H9 (cell line): ENCODE measurements around the gene SEMA4D. TPM values are rescaled to one million over a fixed set of nuclear protein-coding genes. Genes with fewer than 3 reads are reported as not detected.

Source experiments
- DNase-seq: peaks from one replicate; pipeline ENCODE4 v3.0.0-alpha.2; 2017
- H2AFZ ChIP-seq: one replicate; pipeline ENCODE4 v1.6.1; 2013; ENCODE audit warnings: mild to moderate bottlenecking, low read length, control low read depth, moderate library complexity
- H2AK5ac ChIP-seq: 2 replicates; pipeline ENCODE4 v1.6.1; 2013; ENCODE audit warnings: low read length, control low read depth, mixed read lengths; ENCODE audit not compliant: insufficient read length
- H2BK120ac ChIP-seq: one replicate; pipeline ENCODE4 v1.6.1; 2013; ENCODE audit warnings: low read depth, mild to moderate bottlenecking, low read length, control low read depth, inconsistent platforms; ENCODE audit not compliant: poor library complexity, severe bottlenecking
- H2BK12ac ChIP-seq: 2 replicates; pipeline ENCODE4 v1.6.1; 2013; ENCODE audit warnings: low read length, control low read depth, mixed read lengths, low read depth; ENCODE audit not compliant: insufficient read length
- H2BK15ac ChIP-seq: 2 replicates; pipeline ENCODE4 v1.6.1; 2013; ENCODE audit warnings: low read depth, low read length, control low read depth
- H2BK20ac ChIP-seq: one replicate; pipeline ENCODE4 v1.6.1; 2013; ENCODE audit warnings: low read depth, mild to moderate bottlenecking, low read length, control low read depth, inconsistent platforms; ENCODE audit not compliant: poor library complexity, severe bottlenecking
- H2BK5ac ChIP-seq: 2 replicates; pipeline ENCODE4 v1.6.1; 2013; ENCODE audit warnings: low read length, control low read depth, mixed read lengths; ENCODE audit not compliant: insufficient read length
- H3K14ac ChIP-seq: 2 replicates; pipeline ENCODE4 v1.6.1; 2013; ENCODE audit warnings: low read length, control low read depth; ENCODE audit not compliant: insufficient read depth
- H3K18ac ChIP-seq: 2 replicates; pipeline ENCODE4 v1.6.1; 2013; ENCODE audit warnings: low read depth, mild to moderate bottlenecking, mixed read lengths, low read length, control low read depth; ENCODE audit not compliant: insufficient read length
- H3K23ac ChIP-seq: 2 replicates; pipeline ENCODE4 v1.6.1; 2013; ENCODE audit warnings: low read length, control low read depth, mixed read lengths, low read depth; ENCODE audit not compliant: insufficient read length
- H3K23me2 ChIP-seq: 2 replicates; pipeline ENCODE4 v1.6.1; 2013; ENCODE audit warnings: low read depth, mild to moderate bottlenecking, mixed read lengths, low read length, control low read depth; ENCODE audit not compliant: insufficient read length, poor library complexity, severe bottlenecking
- H3K27ac ChIP-seq: 2 replicates; pipeline ENCODE4 v1.5.1; 2013; ENCODE audit warnings: low read length, control low read depth, mixed read lengths, low read depth; ENCODE audit not compliant: insufficient read length
- H3K27me3 ChIP-seq: 2 replicates; pipeline ENCODE4 v1.6.1; 2013; ENCODE audit warnings: low read length, control low read depth, inconsistent platforms; ENCODE audit not compliant: insufficient read depth
- H3K4ac ChIP-seq: 2 replicates; pipeline ENCODE4 v1.6.1; 2013; ENCODE audit warnings: low read depth, mild to moderate bottlenecking, control low read depth, inconsistent platforms, low read length, moderate library complexity
- H3K4me1 ChIP-seq: 2 replicates; pipeline ENCODE4 v1.6.1; 2013; ENCODE audit warnings: low read length, control low read depth, inconsistent platforms; ENCODE audit not compliant: insufficient read depth
- H3K4me2 ChIP-seq: 2 replicates; pipeline ENCODE4 v1.6.1; 2013; ENCODE audit warnings: low read length, control low read depth, mixed read lengths; ENCODE audit not compliant: insufficient read length, insufficient read depth
- H3K56ac ChIP-seq: 2 replicates; pipeline ENCODE4 v1.6.1; 2013; ENCODE audit warnings: low read depth, mild to moderate bottlenecking, mixed read lengths, low read length, control low read depth; ENCODE audit not compliant: insufficient read length
- H3K79me1 ChIP-seq: 2 replicates; pipeline ENCODE4 v1.6.1; 2013; ENCODE audit warnings: low read depth, mild to moderate bottlenecking, moderate library complexity, low read length, control low read depth, inconsistent platforms; ENCODE audit not compliant: insufficient read depth, poor library complexity, severe bottlenecking
- H3K79me2 ChIP-seq: 2 replicates; pipeline ENCODE4 v1.6.1; 2013; ENCODE audit warnings: low read length, control low read depth, inconsistent platforms; ENCODE audit not compliant: insufficient read depth
- H3K9ac ChIP-seq: 2 replicates; pipeline ENCODE4 v1.6.1; 2013; ENCODE audit warnings: low read length, control low read depth, mixed read lengths; ENCODE audit not compliant: insufficient read length; ENCODE audit errors: extremely low read depth
- H3K9me3 ChIP-seq: one replicate; pipeline ENCODE4 v1.6.1; 2013; ENCODE audit warnings: low read depth, low read length, inconsistent platforms; ENCODE audit not compliant: control insufficient read depth
- H3T11ph ChIP-seq: one replicate; pipeline ENCODE4 v1.6.1; 2013; ENCODE audit warnings: mild to moderate bottlenecking, low read length, control low read depth, inconsistent platforms
- H4K20me1 ChIP-seq: one replicate; pipeline ENCODE4 v1.6.1; 2013; ENCODE audit not compliant: control insufficient read depth, insufficient read length, insufficient read depth
- H4K5ac ChIP-seq: 2 replicates; pipeline ENCODE4 v1.6.1; 2013; ENCODE audit warnings: low read depth, mild to moderate bottlenecking, mixed read lengths, low read length, control low read depth; ENCODE audit not compliant: insufficient read length
- H4K8ac ChIP-seq: replicated peaks from 2 replicates; pipeline ENCODE4 v1.6.1; 2013; ENCODE audit warnings: low read length, control low read depth, mixed read lengths, low read depth; ENCODE audit not compliant: insufficient read length
- H4K91ac ChIP-seq: 2 replicates; pipeline ENCODE4 v1.6.1; 2013; ENCODE audit warnings: low read depth, mild to moderate bottlenecking, moderate library complexity, mixed read lengths, low read length, control low read depth; ENCODE audit not compliant: insufficient read length
- H3K27ac Mint-ChIP-seq, 3 experiments: 2 replicates in 2 of 3; 3 replicates in 1 of 3; pipeline ENCODE4 v1.8.0; 2020 to 2021; ENCODE audit warnings: mixed read lengths in 3 of 3, mild to moderate bottlenecking in 1 of 3, moderate library complexity in 1 of 3
- H3K27me3 Mint-ChIP-seq: 2 replicates; pipeline ENCODE4 v1.8.0; 2021; ENCODE audit warnings: low read depth, mild to moderate bottlenecking, moderate library complexity, mixed read lengths
- H3K36me3 Mint-ChIP-seq, 3 experiments: 2 replicates in 2 of 3; 3 replicates in 1 of 3; pipeline ENCODE4 v1.8.0; 2020 to 2021; ENCODE audit warnings: low read depth in 3 of 3, mixed read lengths in 3 of 3; ENCODE audit not compliant: insufficient read depth in 1 of 3
- H3K4me1 Mint-ChIP-seq, 2 experiments: 2 replicates each; pipeline ENCODE4 v1.8.0; 2020; ENCODE audit warnings: mixed read lengths in 2 of 2
- H3K4me3 Mint-ChIP-seq, 2 experiments: 2 replicates in 1 of 2; 3 replicates in 1 of 2; pipeline ENCODE4 v1.8.0; 2020 to 2021; ENCODE audit warnings: mild to moderate bottlenecking in 2 of 2, mixed read lengths in 2 of 2, moderate library complexity in 1 of 2
- H3K9me3 Mint-ChIP-seq, 2 experiments: 2 replicates in 1 of 2; 3 replicates in 1 of 2; pipeline ENCODE4 v1.8.0; 2020; ENCODE audit warnings: mild to moderate bottlenecking in 2 of 2, mixed read lengths in 2 of 2, moderate library complexity in 1 of 2
- CTCF ChIP-seq: fragments of 200-600 bp; sonication (generic); conservative IDR thresholded peaks from 3 replicates; pipeline ENCODE4 v1.8.0; 2021; ENCODE audit warnings: antibody characterized with exemption, mild to moderate bottlenecking
- WGBS: extraction: QIAGEN DNeasy Blood & Tissue Kit; methylation state at CpG from one replicate; pipeline ENCODE4 v1.1.7; 2013; ENCODE audit warnings: missing lambda C conversion rate, low lambda C conversion rate, mixed read lengths; ENCODE audit not compliant: insufficient read length; ENCODE audit errors: extremely low coverage; 5-methylcytosine and 5-hydroxymethylcytosine counted together
- total RNA-seq: library from RNA; stranded (reverse); gene quantifications from 2 replicates; pipeline ENCODE4 v1.2.1, GENCODE V29; 2021

Gene SEMA4D
- total RNA-seq, 1 experiment from 2014 or later, result 47.2 TPM

- Mint-ChIP-seq H3K27me3 (no peaks in the 10 kb centered on the region), H3K9me3 (no peaks in the 10 kb centered on the region), H3K4me3 (no peak overlapping the region), H3K36me3 (peaks cover 13 to 37% (median 25%) of the 10 kb centered on the region in 3 experiments), H3K4me1 (peaks cover 12 to 15% of the 10 kb centered on the region in 2 experiments; a peak in 3 of 4 replicates), H3K27ac (peak overlapping the region in 2 of 3 experiments; percentile 19 to 26; a peak in 4 of 7 replicates)
- H3K9ac ChIP-seq, result no peak overlapping the region
- H3K27ac ChIP-seq, result no peak overlapping the region
- no peak overlapping the region for H2BK120ac ChIP-seq
- no peak overlapping the region for H3K56ac ChIP-seq
- no peaks in the 10 kb centered on the region for H3K23me2 ChIP-seq
- no peak overlapping the region for H2BK5ac ChIP-seq
- H3K79me1 ChIP-seq, result no peaks in the 10 kb centered on the region
- H2AK5ac ChIP-seq, result no peak overlapping the region
- H3K14ac ChIP-seq, result no peak overlapping the region
- H3K18ac ChIP-seq, result no peak overlapping the region
- no peak overlapping the region for H3K23ac ChIP-seq
- no peak for TF ChIP-seq CTCF
- H4K91ac ChIP-seq, result no peak overlapping the region
- H4K5ac ChIP-seq, result no peak overlapping the region
- no peaks in the 10 kb centered on the region for H4K20me1 ChIP-seq
- no peak overlapping the region for H4K8ac ChIP-seq
- no CpG with 5 or more reads among the region's 2 CpGs for WGBS
- no peak overlapping the region for H3T11ph ChIP-seq
- no peak overlapping the region for H2BK20ac ChIP-seq
- no peak overlapping the region for H3K4ac ChIP-seq
- H3K4me2 ChIP-seq, result no peak overlapping the region
- no peaks in the 10 kb centered on the region for H3K79me2 ChIP-seq
- H2BK12ac ChIP-seq, result no peak overlapping the region
- H2AFZ ChIP-seq, result no peak overlapping the region
- H3K9me3 ChIP-seq, result no peaks in the 10 kb centered on the region
- H2BK15ac ChIP-seq, result no peak overlapping the region
- no peak for DNase-seq
- no peaks in the 10 kb centered on the region for H3K27me3 ChIP-seq
- no peaks in the 10 kb centered on the region for H3K4me1 ChIP-seq
These were observed 47.7 kb downstream of the SEMA4D start for GRCh38 chr9:89450213-89450612.
